Activated naive CD8-positive, alpha-beta T cell treated with anti-CD3 and anti-CD28 coated beads, Interleukin-2, amount 10 ng/mL, durations not matched to agents 7 days and 5 days (primary cell): ENCODE results near the gene MUC6. TPM values are rescaled to one million over a fixed set of nuclear protein-coding genes. Genes with fewer than 3 reads are reported as not detected.

ENCODE experiments used
- ATAC-seq: fragments of 150-1000 bp; cut with Tn5 transposase; one replicate; pipeline ENCODE4 v1.10.0; 2021; ENCODE audit warnings: low read depth, moderate library complexity
- POLR2A ChIA-PET: fragments of 350-600 bp; sonication (Branson Sonifier 250); formaldehyde crosslinking; loops from one replicate; lab custom pipeline; 2021; ENCODE audit warnings: antibody characterized with exemption; lab: Charles Lee
- DNase-seq: peaks from one replicate; pipeline ENCODE4 v3.0.0; 2021
- H3K27ac Mint-ChIP-seq: one replicate; pipeline ENCODE4 v1.8.0; 2022; ENCODE audit warnings: mild to moderate bottlenecking, mixed read lengths
- H3K27me3 Mint-ChIP-seq: one replicate; pipeline ENCODE4 v1.8.0; 2022; ENCODE audit warnings: mild to moderate bottlenecking, moderate library complexity, mixed read lengths
- H3K36me3 Mint-ChIP-seq: one replicate; pipeline ENCODE4 v1.8.0; 2021; ENCODE audit warnings: mild to moderate bottlenecking, mixed read lengths
- H3K4me1 Mint-ChIP-seq: one replicate; pipeline ENCODE4 v1.8.0; 2021; ENCODE audit warnings: mixed read lengths
- H3K4me3 Mint-ChIP-seq: one replicate; pipeline ENCODE4 v1.8.0; 2022; ENCODE audit warnings: mild to moderate bottlenecking, moderate library complexity, mixed read lengths
- H3K9me3 Mint-ChIP-seq: one replicate; pipeline ENCODE4 v1.8.0; 2021; ENCODE audit warnings: mixed read lengths
- total RNA-seq, 2 experiments: library from RNA; stranded (reverse); gene quantifications; one replicate each; pipeline ENCODE4 v1.2.3, GENCODE V29; 2021

The MUC6 gene, protein sequence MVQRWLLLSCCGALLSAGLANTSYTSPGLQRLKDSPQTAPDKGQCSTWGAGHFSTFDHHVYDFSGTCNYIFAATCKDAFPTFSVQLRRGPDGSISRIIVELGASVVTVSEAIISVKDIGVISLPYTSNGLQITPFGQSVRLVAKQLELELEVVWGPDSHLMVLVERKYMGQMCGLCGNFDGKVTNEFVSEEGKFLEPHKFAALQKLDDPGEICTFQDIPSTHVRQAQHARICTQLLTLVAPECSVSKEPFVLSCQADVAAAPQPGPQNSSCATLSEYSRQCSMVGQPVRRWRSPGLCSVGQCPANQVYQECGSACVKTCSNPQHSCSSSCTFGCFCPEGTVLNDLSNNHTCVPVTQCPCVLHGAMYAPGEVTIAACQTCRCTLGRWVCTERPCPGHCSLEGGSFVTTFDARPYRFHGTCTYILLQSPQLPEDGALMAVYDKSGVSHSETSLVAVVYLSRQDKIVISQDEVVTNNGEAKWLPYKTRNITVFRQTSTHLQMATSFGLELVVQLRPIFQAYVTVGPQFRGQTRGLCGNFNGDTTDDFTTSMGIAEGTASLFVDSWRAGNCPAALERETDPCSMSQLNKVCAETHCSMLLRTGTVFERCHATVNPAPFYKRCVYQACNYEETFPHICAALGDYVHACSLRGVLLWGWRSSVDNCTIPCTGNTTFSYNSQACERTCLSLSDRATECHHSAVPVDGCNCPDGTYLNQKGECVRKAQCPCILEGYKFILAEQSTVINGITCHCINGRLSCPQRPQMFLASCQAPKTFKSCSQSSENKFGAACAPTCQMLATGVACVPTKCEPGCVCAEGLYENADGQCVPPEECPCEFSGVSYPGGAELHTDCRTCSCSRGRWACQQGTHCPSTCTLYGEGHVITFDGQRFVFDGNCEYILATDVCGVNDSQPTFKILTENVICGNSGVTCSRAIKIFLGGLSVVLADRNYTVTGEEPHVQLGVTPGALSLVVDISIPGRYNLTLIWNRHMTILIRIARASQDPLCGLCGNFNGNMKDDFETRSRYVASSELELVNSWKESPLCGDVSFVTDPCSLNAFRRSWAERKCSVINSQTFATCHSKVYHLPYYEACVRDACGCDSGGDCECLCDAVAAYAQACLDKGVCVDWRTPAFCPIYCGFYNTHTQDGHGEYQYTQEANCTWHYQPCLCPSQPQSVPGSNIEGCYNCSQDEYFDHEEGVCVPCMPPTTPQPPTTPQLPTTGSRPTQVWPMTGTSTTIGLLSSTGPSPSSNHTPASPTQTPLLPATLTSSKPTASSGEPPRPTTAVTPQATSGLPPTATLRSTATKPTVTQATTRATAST (N-terminal part only)
- not detected for total RNA-seq

DNA sequence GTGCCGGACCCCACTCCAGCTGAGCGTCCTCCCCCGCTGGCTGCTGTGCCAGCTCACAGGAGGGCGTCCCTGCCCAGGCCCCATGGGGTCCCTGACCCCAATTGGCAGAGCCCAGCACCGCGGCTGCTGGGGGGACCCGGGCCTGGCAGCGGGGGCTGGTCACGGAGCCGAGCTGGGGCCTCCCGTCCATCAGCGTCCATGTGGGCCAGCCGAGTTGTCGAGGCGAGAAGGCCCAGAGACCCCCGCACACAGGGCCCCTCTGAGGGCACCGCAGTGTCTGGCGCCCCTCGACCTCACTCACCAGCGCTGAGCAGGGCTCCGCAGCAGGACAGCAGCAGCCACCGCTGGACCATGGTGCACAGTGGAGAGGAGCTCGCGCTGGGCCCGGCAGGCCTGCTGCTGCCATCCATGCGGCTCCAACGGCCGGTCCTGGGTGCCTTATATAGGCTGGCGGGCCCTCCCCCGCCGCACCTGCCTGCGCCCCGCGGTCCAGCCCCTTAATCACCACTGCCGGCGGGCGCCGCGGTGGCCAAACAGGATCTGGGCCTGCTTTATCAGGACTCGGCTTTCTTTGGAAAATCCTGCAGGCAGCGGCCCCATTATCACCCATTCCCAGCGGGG lies at the start of gene MUC6:
Gene MUC6, minus strand, starts transcription at position 416 of the 621 bp plus-strand sequence. Its CDS starts 63 bp downstream, at position 353.
- Mint-ChIP-seq H3K4me1 (no peaks in the 10 kb centered on the region), H3K9me3 (peaks cover 6% of the 10 kb centered on the region), H3K36me3 (no peaks in the 10 kb centered on the region), H3K27ac (no peak within 1 kb of the TSS), H3K4me3 (no peak within 1 kb of the TSS), H3K27me3 (no peaks in the 10 kb centered on the region)
- ATAC-seq (no peak), DNase-seq (no peak)
- POLR2A ChIA-PET, result no interaction called here

DNA sequence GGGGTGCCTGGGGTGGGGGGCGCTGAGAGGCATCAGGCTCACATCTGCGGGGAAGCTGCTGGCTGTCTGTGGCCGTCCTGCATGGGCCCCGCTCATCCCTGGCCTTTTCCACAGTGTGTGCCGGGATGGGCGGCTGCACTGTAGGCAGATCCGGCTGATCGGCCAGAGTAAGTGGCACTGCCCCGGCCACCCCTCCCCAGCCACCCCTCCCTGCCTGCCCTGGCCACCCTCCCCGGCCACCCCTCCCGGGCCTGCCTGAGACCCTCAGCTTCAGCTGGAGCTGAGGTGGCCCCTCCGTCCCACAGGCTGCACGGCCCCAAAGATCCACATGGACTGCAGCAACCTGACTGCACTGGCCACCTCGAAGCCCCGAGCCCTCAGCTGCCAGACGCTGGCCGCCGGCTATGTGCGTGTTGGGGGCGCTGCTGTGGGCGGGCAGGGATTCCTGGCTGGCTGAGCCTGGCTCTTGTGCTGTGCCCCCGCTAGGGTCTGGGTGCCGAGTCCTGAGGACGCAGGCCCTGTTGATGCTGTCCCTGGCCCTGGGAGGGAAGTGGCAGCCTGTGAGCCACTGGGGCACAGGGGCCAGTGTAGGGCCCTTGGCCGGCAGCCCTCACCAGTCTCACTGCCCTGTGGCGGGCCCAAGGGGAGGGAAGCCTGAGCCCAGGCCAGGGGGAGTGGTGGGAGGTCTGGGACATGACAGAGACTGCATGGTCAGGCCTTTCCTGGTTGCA lies 49.1 kb upstream of the MUC6 start:
- H3K4me1 Mint-ChIP-seq, result no peaks in the 10 kb centered on the region
- H3K27ac Mint-ChIP-seq, result no peak overlapping the region
- DNase-seq (peak; percentile 16), ATAC-seq (no peak)
- POLR2A ChIA-PET, result no interaction called here
- H3K27me3 Mint-ChIP-seq, result no peaks in the 10 kb centered on the region
- H3K9me3 Mint-ChIP-seq, result no peaks in the 10 kb centered on the region
- no peak overlapping the region for H3K4me3 Mint-ChIP-seq
- no peaks in the 10 kb centered on the region for H3K36me3 Mint-ChIP-seq

DNA sequence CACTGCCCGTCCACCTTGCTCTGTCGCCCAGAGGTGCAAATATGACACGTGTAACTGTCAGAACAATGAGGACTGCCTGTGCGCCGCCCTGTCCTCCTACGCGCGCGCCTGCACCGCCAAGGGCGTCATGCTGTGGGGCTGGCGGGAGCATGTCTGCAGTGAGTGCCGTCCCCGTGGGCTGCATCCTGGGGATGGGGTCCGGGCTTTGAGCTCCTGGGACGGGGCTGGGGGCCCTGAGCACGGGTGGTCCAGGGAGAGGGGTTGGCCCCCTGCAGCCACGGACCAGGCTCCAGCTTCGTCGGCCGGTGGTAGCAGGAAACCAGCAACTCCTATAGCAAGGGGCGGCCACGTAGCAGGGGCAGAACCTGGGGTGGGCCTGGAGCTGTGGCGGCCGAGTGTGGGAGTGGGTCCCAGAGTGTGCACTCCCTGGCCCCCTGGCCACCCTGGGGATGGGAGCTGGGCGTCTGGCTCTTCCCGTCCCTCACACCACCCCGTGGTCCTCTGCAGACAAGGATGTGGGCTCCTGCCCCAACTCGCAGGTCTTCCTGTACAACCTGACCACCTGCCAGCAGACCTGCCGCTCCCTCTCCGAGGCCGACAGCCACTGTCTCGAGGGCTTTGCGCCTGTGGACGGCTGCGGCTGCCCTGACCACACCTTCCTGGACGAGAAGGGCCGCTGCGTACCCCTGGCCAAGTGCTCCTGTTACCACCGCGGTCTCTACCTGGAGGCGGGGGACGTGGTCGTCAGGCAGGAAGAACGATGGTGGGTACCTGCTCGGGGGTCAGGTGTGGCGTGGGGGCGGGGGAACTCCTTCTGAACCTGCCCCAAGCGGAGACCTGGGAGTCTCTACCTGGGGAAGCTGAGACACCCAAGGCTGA lies 48.3 kb upstream of the MUC6 start:
- H3K4me3 Mint-ChIP-seq, result no peak overlapping the region
- DNase-seq (peak; percentile 25), ATAC-seq (no peak)
- no peak overlapping the region for H3K27ac Mint-ChIP-seq
- H3K36me3 Mint-ChIP-seq, result no peaks in the 10 kb centered on the region
- POLR2A ChIA-PET, result no interaction called here
- no peaks in the 10 kb centered on the region for H3K9me3 Mint-ChIP-seq
- no peaks in the 10 kb centered on the region for H3K4me1 Mint-ChIP-seq
- no peaks in the 10 kb centered on the region for H3K27me3 Mint-ChIP-seq

DNA sequence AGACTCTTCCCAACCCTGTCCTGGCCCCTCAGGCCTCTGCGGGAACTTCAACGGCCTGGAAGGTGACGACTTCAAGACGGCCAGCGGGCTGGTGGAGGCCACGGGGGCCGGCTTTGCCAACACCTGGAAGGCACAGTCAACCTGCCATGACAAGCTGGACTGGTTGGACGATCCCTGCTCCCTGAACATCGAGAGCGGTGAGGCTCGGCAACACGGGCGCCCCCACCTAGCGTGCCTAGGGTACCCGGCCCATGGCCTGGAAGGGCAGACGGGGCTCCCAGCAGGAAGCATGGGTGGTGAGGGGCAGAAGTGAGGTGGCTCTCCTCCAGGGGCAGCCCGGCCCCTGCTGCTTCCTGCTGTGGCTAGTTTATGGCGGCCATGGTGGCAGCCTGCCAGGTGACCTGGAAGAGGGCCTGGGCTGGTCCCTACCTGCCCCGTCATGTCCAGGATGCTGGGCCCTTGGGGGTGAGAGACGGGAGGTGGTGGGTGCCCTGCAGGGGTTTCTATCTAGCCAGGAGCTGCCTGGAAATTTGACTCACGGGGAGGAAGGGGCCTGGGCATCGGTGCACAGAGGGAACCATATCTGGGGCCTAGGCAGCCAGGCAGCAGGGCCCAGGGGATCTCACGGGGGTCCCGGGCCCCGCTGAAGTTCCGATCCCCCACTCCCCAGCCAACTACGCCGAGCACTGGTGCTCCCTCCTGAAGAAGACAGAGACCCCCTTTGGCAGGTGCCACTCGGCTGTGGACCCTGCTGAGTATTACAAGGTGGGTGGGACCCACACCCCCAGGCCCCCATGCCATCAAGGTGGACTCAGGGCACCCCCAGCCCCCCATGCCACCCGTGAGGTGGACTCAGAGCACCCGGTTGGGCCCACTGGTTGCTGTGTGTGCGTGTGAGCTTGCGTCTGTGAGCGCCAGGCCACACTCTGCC lies 47.4 kb upstream of the MUC6 start:
- H3K27me3 Mint-ChIP-seq, result no peaks in the 10 kb centered on the region
- H3K27ac Mint-ChIP-seq, result no peak overlapping the region
- H3K9me3 Mint-ChIP-seq, result no peaks in the 10 kb centered on the region
- ATAC-seq, result no peak
- no peaks in the 10 kb centered on the region for H3K36me3 Mint-ChIP-seq
- POLR2A ChIA-PET, result no interaction called here
- H3K4me3 Mint-ChIP-seq, result no peak overlapping the region
- peak; percentile 23 for DNase-seq
- no peaks in the 10 kb centered on the region for H3K4me1 Mint-ChIP-seq

GRCh38 chr11:1082728-1083620 lies 46.5 kb upstream of the MUC6 start:
- H3K27me3 Mint-ChIP-seq, result no peaks in the 10 kb centered on the region
- no peaks in the 10 kb centered on the region for H3K4me1 Mint-ChIP-seq
- H3K36me3 Mint-ChIP-seq, result no peaks in the 10 kb centered on the region
- H3K4me3 Mint-ChIP-seq, result no peak overlapping the region
- POLR2A ChIA-PET, result no interaction called here
- DNase-seq, result peak; percentile 24
- H3K9me3 Mint-ChIP-seq, result no peaks in the 10 kb centered on the region
- no peak for ATAC-seq
- H3K27ac Mint-ChIP-seq, result no peak overlapping the region

GRCh38 chr11:1082346-1082727 lies 45.8 kb upstream of the MUC6 start:
- H3K4me3 Mint-ChIP-seq, result no peak overlapping the region
- no peaks in the 10 kb centered on the region for H3K27me3 Mint-ChIP-seq
- ATAC-seq, result no peak
- H3K27ac Mint-ChIP-seq, result no peak overlapping the region
- H3K36me3 Mint-ChIP-seq, result no peaks in the 10 kb centered on the region
- DNase-seq, result peak; percentile 24
- H3K4me1 Mint-ChIP-seq, result no peaks in the 10 kb centered on the region
- H3K9me3 Mint-ChIP-seq, result no peaks in the 10 kb centered on the region
- POLR2A ChIA-PET, result no interaction called here

DNA sequence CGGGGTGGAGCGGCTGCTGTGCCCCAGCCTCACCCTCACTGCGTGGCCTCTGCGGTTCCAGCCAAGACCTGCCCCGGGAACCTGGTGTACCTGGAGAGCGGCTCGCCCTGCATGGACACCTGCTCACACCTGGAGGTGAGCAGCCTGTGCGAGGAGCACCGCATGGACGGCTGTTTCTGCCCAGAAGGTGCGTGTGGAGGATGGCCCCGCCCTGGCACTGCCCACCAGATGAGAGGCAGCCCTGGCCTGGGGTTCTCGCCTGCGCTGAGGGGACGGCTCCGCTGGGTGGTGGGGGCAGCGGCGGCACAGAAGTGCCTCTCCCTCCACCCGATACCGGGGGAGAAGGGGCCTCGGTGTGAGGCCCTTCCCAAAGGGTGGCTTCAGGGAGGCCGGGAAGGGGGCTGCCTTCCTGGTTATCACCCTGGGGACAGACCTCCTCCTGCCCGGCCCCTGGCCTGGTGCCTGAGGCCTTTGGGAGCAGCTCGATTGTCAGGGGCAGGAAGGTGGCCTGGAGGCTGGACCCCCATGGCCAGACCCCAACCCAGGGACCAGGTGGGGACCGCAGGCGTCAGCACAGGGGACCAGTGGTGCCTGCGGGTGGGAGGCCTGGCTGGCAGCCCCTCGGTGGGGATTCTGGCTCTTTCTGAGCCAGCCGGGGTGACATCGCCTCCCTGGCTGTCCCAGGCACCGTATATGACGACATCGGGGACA lies 45.2 kb upstream of the MUC6 start:
- ATAC-seq (no peak), DNase-seq (peak; percentile 25)
- no peaks in the 10 kb centered on the region for H3K4me1 Mint-ChIP-seq
- POLR2A ChIA-PET, result no interaction called here
- H3K4me3 Mint-ChIP-seq, result no peak overlapping the region
- no peaks in the 10 kb centered on the region for H3K36me3 Mint-ChIP-seq
- H3K27ac Mint-ChIP-seq, result no peak overlapping the region
- H3K27me3 Mint-ChIP-seq, result no peaks in the 10 kb centered on the region
- no peaks in the 10 kb centered on the region for H3K9me3 Mint-ChIP-seq

DNA sequence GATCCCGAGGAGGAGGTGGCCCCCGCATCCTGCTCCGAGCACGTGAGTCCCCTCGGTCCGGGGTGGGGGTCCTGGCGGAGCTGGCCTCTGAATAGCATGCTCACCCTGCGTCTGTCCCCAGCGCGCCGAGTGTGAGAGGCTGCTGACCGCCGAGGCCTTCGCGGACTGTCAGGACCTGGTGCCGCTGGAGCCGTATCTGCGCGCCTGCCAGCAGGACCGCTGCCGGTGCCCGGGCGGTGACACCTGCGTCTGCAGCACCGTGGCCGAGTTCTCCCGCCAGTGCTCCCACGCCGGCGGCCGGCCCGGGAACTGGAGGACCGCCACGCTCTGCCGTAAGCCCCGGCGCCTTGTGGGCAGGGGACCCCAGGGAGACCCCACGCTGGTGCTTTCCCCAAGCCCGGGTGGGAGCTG lies 41.7 kb upstream of the MUC6 start:
- H3K36me3 Mint-ChIP-seq, result no peaks in the 10 kb centered on the region
- no peaks in the 10 kb centered on the region for H3K4me1 Mint-ChIP-seq
- H3K9me3 Mint-ChIP-seq, result no peaks in the 10 kb centered on the region
- ATAC-seq (no peak), DNase-seq (peak; percentile 30)
- POLR2A ChIA-PET, result no interaction called here
- H3K27ac Mint-ChIP-seq, result no peak overlapping the region
- H3K27me3 Mint-ChIP-seq, result no peaks in the 10 kb centered on the region
- H3K4me3 Mint-ChIP-seq, result no peak overlapping the region

DNA sequence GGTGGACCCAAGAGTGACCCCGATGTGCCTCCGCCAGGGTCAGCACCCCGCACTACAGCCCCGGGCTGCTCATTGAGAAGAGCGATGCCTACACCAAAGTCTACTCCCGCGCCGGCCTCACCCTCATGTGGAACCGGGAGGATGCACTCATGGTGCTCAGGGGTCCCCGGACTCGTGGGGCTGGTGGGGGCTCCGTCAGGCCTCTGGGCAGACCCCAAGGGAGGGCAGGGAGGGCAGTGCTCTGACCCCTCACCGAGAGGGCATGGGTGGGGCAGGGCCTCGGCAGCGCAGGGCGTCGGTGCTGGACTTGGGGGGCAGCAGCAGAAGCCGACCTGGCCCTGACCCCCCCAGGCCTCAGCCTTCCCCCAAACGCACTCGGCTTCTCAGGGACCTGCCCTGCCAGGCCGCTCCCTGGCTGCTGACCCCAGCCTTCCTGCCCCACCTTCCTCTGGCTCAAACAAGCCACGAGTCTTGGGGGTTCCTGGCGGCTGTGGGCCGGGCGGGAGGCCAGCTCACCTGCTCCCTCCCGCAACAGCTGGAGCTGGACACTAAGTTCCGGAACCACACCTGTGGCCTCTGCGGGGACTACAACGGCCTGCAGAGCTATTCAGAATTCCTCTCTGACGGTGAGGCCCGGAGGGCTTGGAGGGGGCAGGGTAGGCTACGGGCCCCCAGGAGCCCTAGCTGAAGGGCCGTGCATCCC lies 41.0 kb upstream of the MUC6 start:
- no peak for ATAC-seq
- Mint-ChIP-seq H3K36me3 (no peaks in the 10 kb centered on the region), H3K4me3 (no peak overlapping the region), H3K27ac (no peak overlapping the region), H3K4me1 (no peaks in the 10 kb centered on the region), H3K9me3 (no peaks in the 10 kb centered on the region), H3K27me3 (no peaks in the 10 kb centered on the region)
- peak; percentile 23 for DNase-seq
- POLR2A ChIA-PET, result no interaction called here
